Loucy (cell line): ENCODE measurements around the gene SLC15A3.

Experiments used
- H2AFZ ChIP-seq: fragments of 200-600 bp; sonication (generic); 2 replicates; pipeline ENCODE4 v1.6.0; 2016; ENCODE audit warnings: antibody characterized with exemption, mild to moderate bottlenecking, low read length, moderate library complexity
- H3F3A ChIP-seq: fragments of 200-600 bp; 2 replicates; pipeline ENCODE4 v1.6.0; 2016; ENCODE audit warnings: antibody characterized with exemption, low read depth, mild to moderate bottlenecking
- H3K27me3 ChIP-seq: fragments of 200-600 bp; sonication (generic); 2 replicates; pipeline ENCODE4 v1.6.1; 2014; ENCODE audit warnings: low read length, mild to moderate bottlenecking; ENCODE audit not compliant: insufficient read depth, poor library complexity, severe bottlenecking
- H3K36me3 ChIP-seq: fragments of 200-600 bp; sonication (generic); 2 replicates; pipeline ENCODE4 v1.6.1; 2016; ENCODE audit warnings: low read length; ENCODE audit not compliant: insufficient read depth
- H3K4me1 ChIP-seq: fragments of 200-600 bp; sonication (generic); 2 replicates; pipeline ENCODE4 v1.5.1; 2014; ENCODE audit warnings: low read length, mild to moderate bottlenecking; ENCODE audit not compliant: insufficient read depth, poor library complexity, severe bottlenecking
- H3K4me2 ChIP-seq: fragments of 200-600 bp; sonication (generic); 2 replicates; pipeline ENCODE4 v1.6.0; 2014; ENCODE audit warnings: antibody characterized with exemption, low read length, low read depth, mild to moderate bottlenecking; ENCODE audit not compliant: poor library complexity, severe bottlenecking
- H3K4me3 ChIP-seq: fragments of 200-600 bp; sonication (generic); 2 replicates; pipeline ENCODE4 v1.5.1; 2014; ENCODE audit warnings: low read length, mild to moderate bottlenecking, mixed read lengths; ENCODE audit not compliant: poor library complexity, severe bottlenecking
- H3K79me2 ChIP-seq: fragments of 200-600 bp; sonication (generic); 2 replicates; pipeline ENCODE4 v1.6.1; 2014; ENCODE audit warnings: low read length; ENCODE audit not compliant: insufficient read depth
- H3K9ac ChIP-seq: fragments of 200-600 bp; sonication (generic); 2 replicates; pipeline ENCODE4 v1.6.0; 2014; ENCODE audit warnings: mild to moderate bottlenecking, low read depth, low read length, moderate library complexity; ENCODE audit not compliant: poor library complexity, severe bottlenecking
- H3K9me2 ChIP-seq: fragments of 200-600 bp; sonication (generic); replicated peaks from 2 replicates; pipeline ENCODE4 v1.6.1; 2016; ENCODE audit warnings: low read depth, low read length, mixed read lengths
- H3K9me3 ChIP-seq: fragments of 200-600 bp; sonication (generic); 2 replicates; pipeline ENCODE4 v1.6.1; 2014; ENCODE audit warnings: mild to moderate bottlenecking, antibody characterized with exemption, low read length, low read depth; ENCODE audit not compliant: insufficient read depth
- H4K20me1 ChIP-seq: fragments of 200-600 bp; sonication (generic); 2 replicates; pipeline ENCODE4 v1.6.0; 2014; ENCODE audit warnings: antibody characterized with exemption, low read length, mild to moderate bottlenecking; ENCODE audit not compliant: insufficient read depth, poor library complexity, severe bottlenecking
- CTCF ChIP-seq: fragments of 200-600 bp; sonication (generic); conservative IDR thresholded peaks from 2 replicates; pipeline ENCODE4 v1.5.1; 2014; ENCODE audit warnings: mild to moderate bottlenecking, antibody characterized with exemption, low read length
- EZH2phosphoT487 ChIP-seq: fragments of 200-600 bp; IDR thresholded peaks from 2 replicates; pipeline ENCODE4 v1.6.1; 2018; ENCODE audit warnings: antibody characterized with exemption, mild to moderate bottlenecking, moderate library complexity, borderline replicate concordance

The SLC15A3 gene

DNA sequence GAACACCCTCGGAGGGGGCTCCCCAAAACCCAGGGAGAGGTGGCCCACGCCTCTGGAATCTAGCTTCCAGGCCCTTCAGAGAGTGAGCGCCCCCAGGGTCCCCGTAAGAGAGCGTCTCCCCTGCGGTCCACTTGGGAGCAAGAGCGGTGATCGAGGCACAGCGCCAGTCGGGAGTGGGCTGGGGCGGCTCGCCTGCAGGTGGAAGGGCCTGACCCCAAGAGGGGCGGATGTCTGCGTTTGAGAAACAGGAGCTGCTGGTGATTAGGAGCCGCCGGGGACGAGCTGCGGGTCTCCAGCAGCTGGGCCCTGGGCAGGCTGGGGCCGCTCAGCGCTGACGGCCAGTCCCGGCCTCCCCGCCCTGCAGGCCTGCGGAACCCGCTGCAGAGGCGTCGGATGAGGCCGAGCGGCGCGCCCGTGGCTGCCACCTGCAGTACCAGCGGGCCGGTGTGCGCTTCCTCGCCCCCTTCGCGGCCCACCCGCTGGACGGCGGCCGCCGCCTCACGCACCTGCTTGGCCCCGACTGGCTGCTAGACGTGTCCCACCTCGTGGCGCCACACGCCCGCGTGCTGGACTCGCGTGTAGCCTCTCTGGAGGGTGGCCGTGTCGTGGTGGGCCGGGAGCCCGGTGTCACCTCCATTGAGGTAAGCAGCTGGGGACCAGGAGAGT, 17.7 kb downstream of the SLC15A3 start:
- Histone ChIP-seq H3K9me3 (no peaks in the 10 kb centered on the region), H3K9me2 (no peaks in the 10 kb centered on the region), H4K20me1 (no peaks in the 10 kb centered on the region), H2AFZ (no peak overlapping the region), H3K4me3 (no peak overlapping the region), H3K36me3 (no peaks in the 10 kb centered on the region), H3K27me3 (no peaks in the 10 kb centered on the region), H3K4me1 (no peaks in the 10 kb centered on the region), H3K4me2 (no peak overlapping the region), H3K9ac (no peak overlapping the region), H3K79me2 (no peaks in the 10 kb centered on the region), H3F3A (no peaks in the 10 kb centered on the region)
- TF ChIP-seq CTCF (no peak), EZH2phosphoT487 (no peak)

DNA sequence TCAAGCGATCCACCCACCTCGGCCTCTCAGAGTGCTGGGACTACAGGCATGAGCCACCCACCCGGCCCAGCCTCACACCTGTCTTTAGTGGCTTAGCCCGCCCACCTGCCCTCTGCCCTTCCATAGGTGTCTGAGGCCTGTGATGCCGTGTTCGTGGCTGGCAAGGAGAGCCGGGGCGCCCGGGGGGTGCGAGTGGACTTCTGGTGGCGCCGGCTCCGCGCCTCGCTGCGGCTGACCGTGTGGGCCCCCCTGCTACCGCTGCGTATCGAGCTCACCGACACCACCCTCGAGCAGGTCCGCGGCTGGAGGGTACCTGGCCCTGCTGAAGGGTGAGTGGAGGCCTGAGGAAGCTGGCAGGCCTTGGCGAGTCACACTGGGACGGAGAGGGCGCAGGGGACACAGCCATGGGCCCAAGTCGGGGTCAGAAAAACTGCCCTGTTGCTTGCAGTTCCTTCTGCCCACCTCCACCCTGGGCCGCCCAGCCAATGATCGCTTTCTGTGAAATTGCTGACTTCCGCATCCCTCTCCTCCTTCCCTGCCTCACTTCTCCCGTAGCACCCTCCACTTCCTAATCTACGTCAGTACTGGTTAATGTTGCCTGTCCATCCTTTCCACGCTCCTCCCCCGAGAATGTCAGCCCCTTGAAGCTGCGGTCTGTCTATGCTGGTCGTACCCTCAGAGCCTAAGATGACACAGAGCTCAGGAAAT, 18.4 kb downstream of the SLC15A3 start:
- H3F3A ChIP-seq = no peaks in the 10 kb centered on the region
- H3K9me3 ChIP-seq = no peaks in the 10 kb centered on the region
- H3K36me3 ChIP-seq = no peaks in the 10 kb centered on the region
- H3K9me2 ChIP-seq = no peaks in the 10 kb centered on the region
- no peak overlapping the region for H3K4me2 ChIP-seq
- no peaks in the 10 kb centered on the region for H4K20me1 ChIP-seq
- TF ChIP-seq EZH2phosphoT487 (no peak), CTCF (no peak)
- H3K9ac ChIP-seq = no peak overlapping the region
- no peaks in the 10 kb centered on the region for H3K79me2 ChIP-seq
- no peak overlapping the region for H2AFZ ChIP-seq
- no peaks in the 10 kb centered on the region for H3K27me3 ChIP-seq
- H3K4me1 ChIP-seq = no peaks in the 10 kb centered on the region
- H3K4me3 ChIP-seq = no peak overlapping the region

DNA sequence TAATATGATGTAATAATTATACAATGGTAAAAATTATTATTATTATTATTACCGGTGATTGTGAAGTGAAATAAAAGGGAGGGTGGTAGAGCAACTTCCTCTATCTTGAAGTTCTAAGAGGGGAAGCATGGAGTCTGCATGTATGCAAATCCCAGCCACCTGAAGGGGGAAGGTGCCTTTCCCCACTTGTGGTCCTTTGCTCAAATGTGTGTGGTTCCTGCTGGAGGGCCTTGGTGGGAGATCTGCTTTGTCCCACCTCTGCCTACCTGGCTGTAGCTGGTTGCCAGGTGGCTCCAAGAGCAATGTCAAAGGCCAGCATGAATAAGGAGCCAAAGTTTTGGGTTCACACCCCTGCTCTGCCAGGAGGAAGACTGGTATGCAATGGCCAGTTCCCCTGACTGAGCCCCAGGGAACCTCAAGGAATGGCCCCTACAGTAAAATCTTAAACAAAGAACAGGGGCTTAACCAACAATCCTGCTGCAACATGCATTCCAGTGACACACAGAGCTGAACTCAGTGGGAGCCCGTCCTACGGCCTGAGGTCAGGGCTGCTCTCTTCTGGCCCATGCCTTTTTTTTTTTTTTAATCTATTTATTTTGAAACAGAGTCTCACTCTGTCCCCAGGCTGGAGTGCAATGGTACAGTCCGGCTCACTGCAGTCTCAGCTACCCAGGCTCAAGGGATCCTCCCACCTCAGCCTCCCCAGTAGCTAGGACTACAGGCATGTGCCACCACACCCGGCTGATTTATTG, 19.2 kb downstream of the SLC15A3 start:
- H3K27me3 ChIP-seq = no peaks in the 10 kb centered on the region
- TF ChIP-seq CTCF (no peak), EZH2phosphoT487 (no peak)
- H3K36me3 ChIP-seq = no peaks in the 10 kb centered on the region
- H3K9me2 ChIP-seq = no peaks in the 10 kb centered on the region
- no peaks in the 10 kb centered on the region for H3K9me3 ChIP-seq
- no peaks in the 10 kb centered on the region for H3K4me1 ChIP-seq
- no peaks in the 10 kb centered on the region for H3K79me2 ChIP-seq
- no peak overlapping the region for H3K9ac ChIP-seq
- H3K4me3 ChIP-seq = no peak overlapping the region
- H2AFZ ChIP-seq = no peak overlapping the region
- H3K4me2 ChIP-seq = no peak overlapping the region
- H3F3A ChIP-seq = no peaks in the 10 kb centered on the region
- no peaks in the 10 kb centered on the region for H4K20me1 ChIP-seq
